Duodenal mucosa (tissue), 2 donors: Measurements from ENCODE around the gene MAN1B1.

ENCODE experiments used
- H3K27ac ChIP-seq: one replicate; pipeline ENCODE4 v1.7.0; 2013; ENCODE audit warnings: low read depth, low read length
- H3K27me3 ChIP-seq, 2 donors: one replicate each; pipeline ENCODE4 v1.7.0; 2013; ENCODE audit warnings: low read length in 2 of 2, control low read depth in 1 of 2; ENCODE audit not compliant: insufficient read depth in 2 of 2, control insufficient read depth in 1 of 2
- H3K36me3 ChIP-seq, 2 donors: one replicate each; pipeline ENCODE4 v1.7.0; 2013; ENCODE audit warnings: low read length in 2 of 2, control low read depth in 1 of 2; ENCODE audit not compliant: insufficient read depth in 2 of 2, control insufficient read depth in 1 of 2
- H3K4me1 ChIP-seq, 2 donors: one replicate each; pipeline ENCODE4 v1.7.0; 2013; ENCODE audit warnings: low read length in 2 of 2, control low read depth in 1 of 2; ENCODE audit not compliant: insufficient read depth in 2 of 2, control insufficient read depth in 1 of 2
- H3K4me3 ChIP-seq, 2 donors: one replicate each; pipeline ENCODE4 v1.7.0; 2013; ENCODE audit warnings: low read length in 2 of 2, low read depth in 1 of 2
- H3K9ac ChIP-seq, 2 donors: one replicate each; pipeline ENCODE4 v1.7.0; 2013; ENCODE audit warnings: low read length in 2 of 2, low read depth in 1 of 2
- H3K9me3 ChIP-seq, 2 donors: one replicate each; pipeline ENCODE4 v1.7.0; 2013; ENCODE audit warnings: low read length in 2 of 2, control low read depth in 1 of 2; ENCODE audit not compliant: control insufficient read depth in 1 of 2

Gene MAN1B1

GRCh38 chr9:137158625-137159024 is 71.8 kb downstream of the MAN1B1 start:
- Histone ChIP-seq H3K9me3 (no peaks in the 10 kb centered on the region), H3K36me3 (no peaks in the 10 kb centered on the region), H3K27ac (no peak overlapping the region), H3K4me1 (peaks cover 4 to 23% of the 10 kb centered on the region in 2 donors), H3K9ac (no peak overlapping the region), H3K4me3 (no peak overlapping the region), H3K27me3 (peaks cover 34 to 43% of the 10 kb centered on the region in 2 donors)
